ENCODE results near the gene GRK5.

The GRK5 gene

GRCh38 chr10:119498889-119499676 lies 291.7 kb downstream of the GRK5 start:
- no peak for DNase-seq

DNA sequence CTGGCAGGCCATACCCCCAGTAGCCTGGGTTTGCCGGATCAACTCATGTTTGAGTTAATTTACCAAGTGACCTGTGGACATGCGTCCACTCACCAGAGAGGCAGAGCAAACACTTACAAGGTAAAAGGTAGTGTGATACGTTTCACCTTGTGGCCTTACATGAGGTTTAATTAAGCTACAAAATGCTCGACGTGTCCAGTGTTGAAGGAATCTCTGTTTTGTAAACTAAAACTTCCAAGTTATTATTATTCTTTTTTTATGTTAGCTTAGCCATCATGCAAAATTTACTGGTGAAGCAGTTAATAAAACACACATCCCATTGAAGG lies 292.3 kb downstream of the GRK5 start:
- DNase-seq, result no peak

DNA sequence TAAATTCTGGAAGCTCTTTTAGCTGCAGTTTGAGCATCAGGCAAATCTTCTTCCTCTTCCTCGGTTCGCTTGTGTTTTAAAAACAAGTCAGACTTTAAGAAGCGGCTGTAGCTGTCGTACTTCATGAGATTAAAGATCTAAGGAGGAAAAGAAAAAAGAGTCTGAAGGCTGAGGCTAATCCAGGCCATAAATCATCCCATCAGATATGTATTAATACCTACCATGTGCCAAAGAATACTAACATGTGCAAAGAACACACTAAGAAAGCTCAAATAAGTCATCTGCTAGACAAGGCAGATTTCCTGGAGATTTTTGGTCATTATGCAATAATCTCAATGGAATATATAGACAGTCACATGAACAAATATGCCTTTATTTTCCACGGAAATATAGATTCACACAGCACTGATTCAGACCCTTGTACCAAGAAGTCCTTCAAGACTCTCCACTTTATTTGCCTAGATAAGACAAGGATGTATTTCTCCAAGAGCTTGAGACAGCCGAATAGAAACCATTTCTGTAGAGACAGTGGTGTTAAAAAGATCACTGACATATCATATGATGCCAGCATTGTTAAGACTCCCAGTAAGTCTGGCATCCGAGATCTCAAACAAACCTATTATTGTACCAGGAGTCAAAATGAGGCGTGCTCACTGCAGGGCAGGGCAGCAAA lies 292.9 kb downstream of the GRK5 start:
- DNase-seq, result no peak

GRCh38 chr10:119500821-119501220 lies 293.4 kb downstream of the GRK5 start:
- no peak for DNase-seq

- DNase-seq, result no peak
Observed at GRCh38 chr10:119501690-119502089, 294.3 kb downstream of the GRK5 start.

GRCh38 chr10:119502209-119502608 lies 294.8 kb downstream of the GRK5 start:
- DNase-seq, result no peak

- DNase-seq, result no peak
Observed at GRCh38 chr10:119502618-119503155, 295.3 kb downstream of the GRK5 start.

DNA sequence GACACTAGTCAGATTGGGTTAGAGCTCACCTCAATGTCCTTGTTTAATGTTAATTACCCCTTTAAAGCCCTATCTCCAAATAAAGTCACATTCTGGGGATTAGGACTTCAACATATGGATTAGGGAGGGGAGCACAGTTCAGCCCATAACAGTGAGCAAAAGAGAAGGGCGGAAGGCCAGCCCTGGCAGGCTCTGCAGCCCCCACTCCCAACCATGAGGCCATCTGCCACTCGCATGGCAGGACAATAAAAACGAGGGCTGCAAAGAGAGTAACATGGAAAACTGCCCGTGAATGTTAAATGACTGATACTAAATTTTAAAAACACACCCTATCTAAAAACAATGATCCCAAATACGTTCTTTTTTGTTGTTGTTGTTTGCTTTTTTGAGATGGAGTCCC lies 296.4 kb downstream of the GRK5 start:
- no peak for DNase-seq

DNA sequence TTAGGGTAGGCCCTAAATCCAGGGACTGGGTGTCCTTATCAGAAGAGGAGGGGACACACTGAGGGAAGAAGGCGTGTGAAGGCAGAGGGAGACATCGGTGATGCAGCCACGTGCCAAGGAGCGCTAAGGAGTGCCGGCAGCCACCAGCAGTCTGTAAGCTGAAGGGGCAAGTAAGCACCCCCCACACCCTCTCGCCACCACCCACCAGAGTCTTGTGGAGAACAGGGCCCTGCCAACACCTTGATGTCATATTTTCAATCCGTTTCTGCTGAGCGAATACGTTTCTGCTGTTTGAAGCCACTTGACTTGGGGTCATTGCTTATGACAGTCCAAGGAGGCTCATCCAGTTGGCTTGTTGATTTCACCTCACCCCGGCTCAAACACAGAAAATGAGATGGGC lies 297.3 kb downstream of the GRK5 start:
- DNase-seq, result no peak

DNA sequence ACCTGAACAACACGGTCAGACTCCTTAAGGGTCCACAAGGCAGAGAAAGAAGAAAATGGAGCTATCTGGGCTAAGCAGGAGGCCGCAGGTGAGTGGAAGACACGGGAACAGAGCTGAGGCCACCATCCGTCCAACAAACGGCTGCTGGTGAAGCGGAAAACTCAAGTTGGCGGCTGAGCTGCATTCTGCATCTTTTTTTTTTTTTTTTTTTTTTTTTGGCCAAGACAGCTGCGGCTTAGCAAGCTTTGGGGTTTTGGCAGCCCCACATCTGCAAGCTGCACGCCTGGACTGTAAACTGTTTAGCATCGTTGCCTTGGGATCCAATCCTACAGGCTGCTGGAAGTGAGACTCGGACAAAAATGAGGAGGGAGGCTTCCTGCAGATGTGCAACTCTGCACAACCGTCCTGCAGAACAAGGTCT lies 297.8 kb downstream of the GRK5 start:
- DNase-seq, result no peak

Measured in NCI-H1092 treated with DMSO at 0.1 percent for 48 hours (cell line).